Measurements from ENCODE around the gene CPT1C.

Gene CPT1C

GRCh38 chr19:49690656-49691242, at the start of gene CPT1C:
CPT1C (plus strand) TSS chr19:49691116; CDS start chr19:49692253, 1,137 bp downstream.
- DNase-seq (ENCODE audit: low read depth, low spot score), result no peak
- no peaks in the 10 kb centered on the region for H3K27me3 ChIP-seq (ENCODE audit: insufficient read depth, insufficient read length)
- H3K9ac ChIP-seq (ENCODE audit: insufficient read length, low read depth), result peak within 1 kb of the TSS; percentile 88
- H3K36me3 ChIP-seq (ENCODE audit: insufficient read depth, insufficient read length, low read length), result peaks cover 39% of the 10 kb centered on the region
- H3K4me3 ChIP-seq (ENCODE audit: insufficient read length, low read depth), result peak within 1 kb of the TSS; percentile 60
- peaks cover 19% of the 10 kb centered on the region for H3K4me1 ChIP-seq (ENCODE audit: insufficient read depth, insufficient read length)
- TF ChIP-seq SUZ12 (IDR thresholded peaks at IDR 0.05; ENCODE audit: extremely low read depth, insufficient read depth, insufficient read length) (no peak), ZNF274 (IDR thresholded peaks at IDR 0.05; ENCODE audit: low read depth, low read length) (no peak), YY1 (IDR thresholded peaks at IDR 0.05; ENCODE audit: insufficient read depth, insufficient read length) (no peak)
- H3K9me3 ChIP-seq (ENCODE audit: insufficient read depth, low read length), result no peaks in the 10 kb centered on the region

- Histone ChIP-seq H3K4me1 (ENCODE audit: insufficient read depth, insufficient read length) (peaks cover 10% of the 10 kb centered on the region), H3K36me3 (ENCODE audit: insufficient read depth, insufficient read length, low read length) (peaks cover 36% of the 10 kb centered on the region), H3K4me3 (ENCODE audit: insufficient read length, low read depth) (peak within 1 kb of the TSS; percentile 89), H3K9me3 (ENCODE audit: insufficient read depth, low read length) (no peaks in the 10 kb centered on the region), H3K9ac (ENCODE audit: insufficient read length, low read depth) (peak within 1 kb of the TSS; percentile 100), H3K27me3 (ENCODE audit: insufficient read depth, insufficient read length) (no peaks in the 10 kb centered on the region)
- TF ChIP-seq SUZ12 (IDR thresholded peaks at IDR 0.05; ENCODE audit: extremely low read depth, insufficient read depth, insufficient read length) (no peak), ZNF274 (IDR thresholded peaks at IDR 0.05; ENCODE audit: low read depth, low read length) (no peak), YY1 (IDR thresholded peaks at IDR 0.05; ENCODE audit: insufficient read depth, insufficient read length) (no peak)
- peak; percentile 98 for DNase-seq (ENCODE audit: low read depth, low spot score)
These were observed 49.0 kb upstream of the CPT1C start, which contains the start of gene SCAF1 for GRCh38 chr19:49641688-49642491. SCAF1 (plus strand) TSS chr19:49642209; CDS start chr19:49645027, 2,818 bp downstream.

- H3K36me3 ChIP-seq (ENCODE audit: insufficient read depth, insufficient read length, low read length), result peaks cover 41% of the 10 kb centered on the region
- H3K27me3 ChIP-seq (ENCODE audit: insufficient read depth, insufficient read length), result no peaks in the 10 kb centered on the region
- no peak for DNase-seq (ENCODE audit: low read depth, low spot score)
- peak overlapping the region; percentile 89 for H3K4me3 ChIP-seq (ENCODE audit: insufficient read length, low read depth)
- peak overlapping the region; percentile 100 for H3K9ac ChIP-seq (ENCODE audit: insufficient read length, low read depth)
- no peaks in the 10 kb centered on the region for H3K9me3 ChIP-seq (ENCODE audit: insufficient read depth, low read length)
- TF ChIP-seq SUZ12 (IDR thresholded peaks at IDR 0.05; ENCODE audit: extremely low read depth, insufficient read depth, insufficient read length) (no peak), YY1 (IDR thresholded peaks at IDR 0.05; ENCODE audit: insufficient read depth, insufficient read length) (no peak), ZNF274 (IDR thresholded peaks at IDR 0.05; ENCODE audit: low read depth, low read length) (no peak)
- H3K4me1 ChIP-seq (ENCODE audit: insufficient read depth, insufficient read length), result peaks cover 10% of the 10 kb centered on the region
These were observed 48.4 kb upstream of the CPT1C start for GRCh38 chr19:49642492-49643035.

- Histone ChIP-seq H3K4me3 (ENCODE audit: insufficient read length, low read depth) (no peak overlapping the region), H3K27me3 (ENCODE audit: insufficient read depth, insufficient read length) (no peaks in the 10 kb centered on the region), H3K9me3 (ENCODE audit: insufficient read depth, low read length) (no peaks in the 10 kb centered on the region), H3K36me3 (ENCODE audit: insufficient read depth, insufficient read length, low read length) (peaks cover 43% of the 10 kb centered on the region), H3K4me1 (ENCODE audit: insufficient read depth, insufficient read length) (peaks cover 10% of the 10 kb centered on the region), H3K9ac (ENCODE audit: insufficient read length, low read depth) (no peak overlapping the region)
- DNase-seq (ENCODE audit: low read depth, low spot score), result no peak
- TF ChIP-seq SUZ12 (IDR thresholded peaks at IDR 0.05; ENCODE audit: extremely low read depth, insufficient read depth, insufficient read length) (no peak), YY1 (IDR thresholded peaks at IDR 0.05; ENCODE audit: insufficient read depth, insufficient read length) (no peak), ZNF274 (IDR thresholded peaks at IDR 0.05; ENCODE audit: low read depth, low read length) (no peak)
These were observed 47.5 kb upstream of the CPT1C start for GRCh38 chr19:49643466-49643865.

GRCh38 chr19:49645592-49645991, 45.3 kb upstream of the CPT1C start:
- no peak for DNase-seq (ENCODE audit: low read depth, low spot score)
- Histone ChIP-seq H3K36me3 (ENCODE audit: insufficient read depth, insufficient read length, low read length) (peaks cover 62% of the 10 kb centered on the region), H3K4me3 (ENCODE audit: insufficient read length, low read depth) (no peak overlapping the region), H3K4me1 (ENCODE audit: insufficient read depth, insufficient read length) (peaks cover 8% of the 10 kb centered on the region), H3K9me3 (ENCODE audit: insufficient read depth, low read length) (no peaks in the 10 kb centered on the region), H3K9ac (ENCODE audit: insufficient read length, low read depth) (peak overlapping the region; percentile 38), H3K27me3 (ENCODE audit: insufficient read depth, insufficient read length) (no peaks in the 10 kb centered on the region)
- TF ChIP-seq ZNF274 (IDR thresholded peaks at IDR 0.05; ENCODE audit: low read depth, low read length) (no peak), YY1 (IDR thresholded peaks at IDR 0.05; ENCODE audit: insufficient read depth, insufficient read length) (no peak), SUZ12 (IDR thresholded peaks at IDR 0.05; ENCODE audit: extremely low read depth, insufficient read depth, insufficient read length) (no peak)

GRCh38 chr19:49645995-49646394, 44.9 kb upstream of the CPT1C start:
- no peak for DNase-seq (ENCODE audit: low read depth, low spot score)
- Histone ChIP-seq H3K27me3 (ENCODE audit: insufficient read depth, insufficient read length) (no peaks in the 10 kb centered on the region), H3K4me3 (ENCODE audit: insufficient read length, low read depth) (no peak overlapping the region), H3K36me3 (ENCODE audit: insufficient read depth, insufficient read length, low read length) (peaks cover 64% of the 10 kb centered on the region), H3K9me3 (ENCODE audit: insufficient read depth, low read length) (no peaks in the 10 kb centered on the region), H3K4me1 (ENCODE audit: insufficient read depth, insufficient read length) (peaks cover 8% of the 10 kb centered on the region), H3K9ac (ENCODE audit: insufficient read length, low read depth) (no peak overlapping the region)
- TF ChIP-seq SUZ12 (IDR thresholded peaks at IDR 0.05; ENCODE audit: extremely low read depth, insufficient read depth, insufficient read length), result no peak

GRCh38 chr19:49646586-49646985, 44.3 kb upstream of the CPT1C start:
- H3K4me1 ChIP-seq (ENCODE audit: insufficient read depth, insufficient read length), result peaks cover 8% of the 10 kb centered on the region
- no peak overlapping the region for H3K9ac ChIP-seq (ENCODE audit: insufficient read length, low read depth)
- H3K27me3 ChIP-seq (ENCODE audit: insufficient read depth, insufficient read length), result no peaks in the 10 kb centered on the region
- H3K9me3 ChIP-seq (ENCODE audit: insufficient read depth, low read length), result no peaks in the 10 kb centered on the region
- TF ChIP-seq YY1 (IDR thresholded peaks at IDR 0.05; ENCODE audit: insufficient read depth, insufficient read length) (no peak), ZNF274 (IDR thresholded peaks at IDR 0.05; ENCODE audit: low read depth, low read length) (no peak), SUZ12 (IDR thresholded peaks at IDR 0.05; ENCODE audit: extremely low read depth, insufficient read depth, insufficient read length) (no peak)
- H3K36me3 ChIP-seq (ENCODE audit: insufficient read depth, insufficient read length, low read length), result peaks cover 70% of the 10 kb centered on the region
- H3K4me3 ChIP-seq (ENCODE audit: insufficient read length, low read depth), result no peak overlapping the region
- no peak for DNase-seq (ENCODE audit: low read depth, low spot score)
